ENCODE measurements around the gene COMMD1.
"Not testable (repeated sequence)": the region's sequence is repeated elsewhere in the genome, so short reads cannot be mapped to it uniquely, and the experiment has no call there.

The COMMD1 gene

GRCh38 chr2:62030902-62031301, 125.4 kb downstream of the COMMD1 start:
- no peak for DNase-seq (ENCODE audit: low spot score)

- DNase-seq (ENCODE audit: low spot score), result no peak
Measured at GRCh38 chr2:62032096-62032495, 126.6 kb downstream of the COMMD1 start.

GRCh38 chr2:62034715-62035114, 129.2 kb downstream of the COMMD1 start:
- no peak for DNase-seq (ENCODE audit: low spot score)

- no peak for DNase-seq (ENCODE audit: low spot score)
Measured at GRCh38 chr2:62036229-62036628, 130.8 kb downstream of the COMMD1 start.

GRCh38 chr2:62036761-62037250, 131.3 kb downstream of the COMMD1 start:
- DNase-seq (ENCODE audit: low spot score), result no peak

GRCh38 chr2:62038975-62039771, 133.7 kb downstream of the COMMD1 start:
- peak; percentile 81 for DNase-seq (ENCODE audit: low spot score)

GRCh38 chr2:62040926-62041325, 135.5 kb downstream of the COMMD1 start:
- DNase-seq (ENCODE audit: low spot score), result no peak

GRCh38 chr2:62041701-62042385, 136.4 kb downstream of the COMMD1 start:
- DNase-seq (ENCODE audit: low spot score), result not testable (repeated sequence)

GRCh38 chr2:62042400-62042799, 136.9 kb downstream of the COMMD1 start:
- no peak for DNase-seq (ENCODE audit: low spot score)

GRCh38 chr2:62042944-62043343, 137.5 kb downstream of the COMMD1 start:
- no peak for DNase-seq (ENCODE audit: low spot score)

- DNase-seq (ENCODE audit: low spot score), result no peak
Measured at GRCh38 chr2:62045017-62045543, 139.6 kb downstream of the COMMD1 start.

- DNase-seq (ENCODE audit: low spot score), result no peak
Measured at GRCh38 chr2:62046141-62046540, 140.7 kb downstream of the COMMD1 start.

GRCh38 chr2:62050456-62051045, 145.1 kb downstream of the COMMD1 start:
- DNase-seq (ENCODE audit: low spot score), result no peak

GRCh38 chr2:62054029-62054791, 148.7 kb downstream of the COMMD1 start:
- DNase-seq (ENCODE audit: low spot score), result no peak

GRCh38 chr2:62054916-62055450, 149.5 kb downstream of the COMMD1 start:
- no peak for DNase-seq (ENCODE audit: low spot score)

- no peak for DNase-seq (ENCODE audit: low spot score)
Measured at GRCh38 chr2:62055724-62056336, 150.4 kb downstream of the COMMD1 start.

GRCh38 chr2:62056341-62056740, 150.9 kb downstream of the COMMD1 start:
- no peak for DNase-seq (ENCODE audit: low spot score)

GRCh38 chr2:62065243-62065642, 159.8 kb downstream of the COMMD1 start:
- DNase-seq (ENCODE audit: low spot score), result no peak

- DNase-seq (ENCODE audit: low spot score), result no peak
Measured at GRCh38 chr2:62071126-62071598, 165.7 kb downstream of the COMMD1 start.

GRCh38 chr2:62071760-62072680, 166.5 kb downstream of the COMMD1 start:
- no peak for DNase-seq (ENCODE audit: low spot score)

Data from pons (tissue), 1 donor.